Adrenal gland (tissue), 5 donors: ENCODE results near the gene RDX.

Experiments
- CTCF ChIP-seq, 6 experiments: fragments of 450-650 bp in 4 of 6; fragments of 200-600 bp in 2 of 6; sonication (generic) in 1 of 6; IDR thresholded peaks; 1 replicate in 5 of 6; 2 replicates in 1 of 6; pipeline versions ENCODE4 v1.5.1 to v1.8.0; 2016 to 2021; ENCODE audit warnings: antibody characterized with exemption in 6 of 6, mild to moderate bottlenecking in 2 of 6, moderate library complexity in 1 of 6
- POLR2A ChIP-seq, 2 donors: fragments of 450-650 bp; IDR thresholded peaks; one replicate each; pipeline ENCODE4 v1.6.1; 2017; ENCODE audit warnings: antibody characterized with exemption in 2 of 2, mild to moderate bottlenecking in 2 of 2, moderate library complexity in 1 of 2
- donor health status: DM: no; HTN: no; CAD: no.

DNA sequence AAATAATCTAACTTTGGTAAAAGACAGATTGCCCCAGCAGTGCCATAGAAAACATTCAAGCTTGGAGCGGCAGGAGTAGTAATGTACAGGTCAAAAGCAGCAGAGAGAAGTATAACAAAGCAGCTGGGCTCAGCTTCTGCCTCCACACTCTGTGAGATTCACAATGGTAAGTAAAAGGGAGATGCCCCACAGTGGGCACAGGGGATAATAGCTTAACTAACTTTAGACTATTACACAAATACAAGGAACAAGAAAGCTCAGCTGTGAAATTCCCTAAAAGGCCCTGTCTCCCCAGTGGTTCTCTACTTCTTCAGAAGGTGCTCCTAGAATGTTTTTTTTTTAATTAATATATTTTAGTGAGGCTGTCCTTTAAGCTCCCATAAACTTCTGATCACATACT, 28.0 kb downstream of the RDX start:
- TF ChIP-seq CTCF (IDR thresholded peaks at IDR 0.05) (no peak), POLR2A (IDR thresholded peaks at IDR 0.05) (no peak)
